Stimulated activated CD8-positive, alpha-beta memory T cell treated with anti-CD3 and anti-CD28 coated beads, Interleukin-4, amount 100 ng/mL, for 1 hour (primary cell): ENCODE data around the gene ARHGAP6.
"Not testable (repeated sequence)": the region's sequence is repeated elsewhere in the genome, so short reads cannot be mapped to it uniquely, and the experiment has no call there.

ENCODE experiments used
- DNase-seq, 2 donors: peaks; one replicate each; pipeline ENCODE4 v3.0.0-alpha.2; 2020; ENCODE audit warnings: low read depth in 2 of 2, low spot score in 1 of 2

ARHGAP6 gene

GRCh38 chrX:11579636-11580600 is 85.8 kb downstream of the ARHGAP6 start:
- no peak for DNase-seq

- not testable (repeated sequence) for DNase-seq
Measured at GRCh38 chrX:11578301-11578700, 87.4 kb downstream of the ARHGAP6 start.

GRCh38 chrX:11577603-11578002 is 88.1 kb downstream of the ARHGAP6 start:
- DNase-seq, result no peak

- no peak for DNase-seq
Measured at GRCh38 chrX:11575332-11575731, 90.4 kb downstream of the ARHGAP6 start.

- no peak for DNase-seq
Measured at GRCh38 chrX:11567528-11568220, 98.0 kb downstream of the ARHGAP6 start.

- DNase-seq, result no peak
Measured at GRCh38 chrX:11566789-11567188, 98.9 kb downstream of the ARHGAP6 start.

GRCh38 chrX:11566173-11566572 is 99.5 kb downstream of the ARHGAP6 start:
- no peak for DNase-seq

- no peak for DNase-seq
Measured at GRCh38 chrX:11564546-11564945, 101.2 kb downstream of the ARHGAP6 start.

GRCh38 chrX:11562570-11562969 is 103.2 kb downstream of the ARHGAP6 start:
- no peak for DNase-seq

GRCh38 chrX:11558972-11559371 is 106.7 kb downstream of the ARHGAP6 start:
- DNase-seq, result no peak

GRCh38 chrX:11557120-11557519 is 108.6 kb downstream of the ARHGAP6 start:
- no peak for DNase-seq

- no peak for DNase-seq
Measured at GRCh38 chrX:11555759-11556158, 110.0 kb downstream of the ARHGAP6 start.

GRCh38 chrX:11553594-11553993 is 112.1 kb downstream of the ARHGAP6 start:
- no peak for DNase-seq

- DNase-seq, result no peak
Measured at GRCh38 chrX:11551151-11551550, 114.6 kb downstream of the ARHGAP6 start.

GRCh38 chrX:11546917-11547316 is 118.8 kb downstream of the ARHGAP6 start:
- no peak for DNase-seq

- DNase-seq, result no peak
Measured at GRCh38 chrX:11543249-11543648, 122.5 kb downstream of the ARHGAP6 start.

- DNase-seq, result no peak
Measured at GRCh38 chrX:11541510-11541909, 124.2 kb downstream of the ARHGAP6 start.

GRCh38 chrX:11540532-11541377 is 125.0 kb downstream of the ARHGAP6 start:
- DNase-seq, result no peak

GRCh38 chrX:11537141-11537540 is 128.6 kb downstream of the ARHGAP6 start:
- no peak for DNase-seq

GRCh38 chrX:11535156-11535919 is 130.4 kb downstream of the ARHGAP6 start:
- no peak for DNase-seq
